ENCODE measurements around the gene ZBTB1. TPM values are rescaled to one million over a fixed set of nuclear protein-coding genes. Genes with fewer than 3 reads are reported as not detected.
A peak's percentile ranks its signal among the peaks of the same experiment; 100 is the strongest.

Gene ZBTB1
- total and polyA plus RNA-seq, 11 donors, result 9.0 to 29.5 (median 17.7) TPM

DNA sequence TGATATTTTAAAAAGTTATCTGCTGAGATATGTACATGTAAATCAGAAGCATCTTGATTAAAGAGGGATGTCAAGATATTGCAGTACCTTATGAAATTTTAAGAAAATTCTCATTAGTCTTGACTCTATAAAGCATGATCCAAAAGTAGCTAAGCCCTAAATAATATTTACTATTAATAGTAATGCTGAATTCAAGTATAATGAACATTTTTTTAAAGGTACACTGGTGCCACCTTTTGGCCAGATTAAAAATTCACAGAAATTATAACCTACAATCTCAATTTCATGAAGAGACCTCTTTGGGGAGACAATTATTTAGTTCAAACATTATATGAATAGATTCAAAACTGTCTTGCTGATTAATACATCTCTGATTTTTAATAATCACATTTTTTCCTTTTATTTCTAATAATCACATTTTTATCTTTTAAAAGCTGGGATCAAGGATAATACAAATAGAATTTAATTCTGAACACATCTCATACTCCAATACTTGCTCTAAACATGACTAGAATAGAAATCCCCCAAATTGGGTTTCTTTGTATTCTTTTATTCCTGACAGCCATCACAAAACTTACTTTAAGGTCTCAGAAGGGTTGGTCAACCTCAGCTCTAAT is 25.8 kb upstream of the ZBTB1 start:
- Histone ChIP-seq H3K27me3 (no peaks in the 10 kb centered on the region), H3K27ac (no peak overlapping the region), H3K9me3 (no peaks in the 10 kb centered on the region), H3K4me3 (no peak overlapping the region), H3K36me3 (peaks cover 0 to 37% (median 3%) of the 10 kb centered on the region in 9 donors), H3K4me1 (peaks cover 0 to 4% (median 0%) of the 10 kb centered on the region in 12 donors)
- TF ChIP-seq, protein P1, sequence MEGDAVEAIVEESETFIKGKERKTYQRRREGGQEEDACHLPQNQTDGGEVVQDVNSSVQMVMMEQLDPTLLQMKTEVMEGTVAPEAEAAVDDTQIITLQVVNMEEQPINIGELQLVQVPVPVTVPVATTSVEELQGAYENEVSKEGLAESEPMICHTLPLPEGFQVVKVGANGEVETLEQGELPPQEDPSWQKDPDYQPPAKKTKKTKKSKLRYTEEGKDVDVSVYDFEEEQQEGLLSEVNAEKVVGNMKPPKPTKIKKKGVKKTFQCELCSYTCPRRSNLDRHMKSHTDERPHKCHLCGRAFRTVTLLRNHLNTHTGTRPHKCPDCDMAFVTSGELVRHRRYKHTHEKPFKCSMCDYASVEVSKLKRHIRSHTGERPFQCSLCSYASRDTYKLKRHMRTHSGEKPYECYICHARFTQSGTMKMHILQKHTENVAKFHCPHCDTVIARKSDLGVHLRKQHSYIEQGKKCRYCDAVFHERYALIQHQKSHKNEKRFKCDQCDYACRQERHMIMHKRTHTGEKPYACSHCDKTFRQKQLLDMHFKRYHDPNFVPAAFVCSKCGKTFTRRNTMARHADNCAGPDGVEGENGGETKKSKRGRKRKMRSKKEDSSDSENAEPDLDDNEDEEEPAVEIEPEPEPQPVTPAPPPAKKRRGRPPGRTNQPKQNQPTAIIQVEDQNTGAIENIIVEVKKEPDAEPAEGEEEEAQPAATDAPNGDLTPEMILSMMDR (IDR thresholded peaks at IDR 0.05), result peak in 10 of 12 donors; percentile 15 to 64 (median 48)
- no peak for TF ChIP-seq POLR2A (IDR thresholded peaks at IDR 0.05)
- DNase-seq (no peak), ATAC-seq (no peak)
- intact Hi-C loops (cut with DNase I), result loop anchor here in 9 of 10 donors (2.0 to 10.0 kb wide), 8 partner anchors 46 to 141 kb away; no protein-coding TSS in a partner anchor

DNA sequence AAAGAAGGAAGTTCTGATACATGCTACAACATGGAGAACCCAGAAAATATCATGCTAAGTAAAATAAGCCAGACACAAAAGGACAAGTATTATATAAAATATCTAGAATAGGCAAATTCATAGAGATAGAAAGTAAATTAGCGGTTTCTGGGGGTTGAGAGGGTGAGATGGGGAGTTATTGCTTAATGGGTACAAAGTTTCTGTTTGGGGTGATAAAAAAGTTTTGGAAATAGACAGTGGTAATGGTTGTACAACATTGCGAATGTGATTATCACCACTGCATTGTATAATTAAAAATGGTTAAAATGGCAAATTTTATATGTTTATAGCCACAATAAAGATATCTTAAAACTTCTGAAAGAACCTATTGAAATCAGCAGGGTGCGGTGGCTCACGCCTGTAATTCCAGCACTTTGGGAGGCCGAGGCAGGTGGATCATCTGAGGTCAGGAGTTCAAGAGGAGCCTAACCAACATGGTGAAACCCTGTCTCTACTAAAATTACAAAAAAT is 15.9 kb upstream of the ZBTB1 start:
- Histone ChIP-seq H3K9me3 (no peaks in the 10 kb centered on the region), H3K27ac (no peak overlapping the region), H3K36me3 (peaks cover 0 to 77% (median 59%) of the 10 kb centered on the region in 9 donors), H3K27me3 (no peaks in the 10 kb centered on the region), H3K4me3 (no peak overlapping the region), H3K4me1 (peaks cover 0 to 27% (median 11%) of the 10 kb centered on the region in 12 donors)
- TF ChIP-seq, protein P1 (IDR thresholded peaks at IDR 0.05), result no peak
- no peak for TF ChIP-seq POLR2A (IDR thresholded peaks at IDR 0.05)
- intact Hi-C loops (cut with DNase I), result loop anchor here in 1 of 10 donors (10.0 kb wide), 1 partner anchor 54 kb away; no protein-coding TSS in a partner anchor
- no peak for DNase-seq
- ATAC-seq, result no peak
- WGBS, 4 donors, result 86 to 99% (median 91%) methylated on average over 5 of the region's 5 CpGs

DNA sequence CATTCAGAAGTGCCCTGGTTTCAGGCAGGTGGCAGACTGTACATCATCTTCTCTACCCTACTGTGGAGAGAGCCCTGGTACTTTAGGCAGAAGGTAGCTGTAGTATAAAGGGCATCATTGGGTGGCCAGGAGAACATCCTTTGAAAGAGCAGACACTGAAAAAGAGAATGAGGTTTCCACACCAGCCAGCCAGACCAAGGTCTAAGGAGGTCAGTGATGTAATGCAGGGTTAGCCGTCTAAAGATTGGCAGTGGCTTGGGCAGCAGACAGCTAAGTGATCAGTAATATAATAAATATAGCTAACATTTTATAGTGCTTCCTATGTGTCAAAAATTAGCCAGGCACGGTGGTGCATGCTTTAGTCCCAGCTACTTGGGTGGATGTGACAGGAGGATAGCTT is 12.9 kb upstream of the ZBTB1 start:
- peaks cover 0 to 32% (median 11%) of the 10 kb centered on the region in 12 donors for H3K4me1 ChIP-seq
- H3K4me3 ChIP-seq, result no peak overlapping the region
- H3K36me3 ChIP-seq, result peaks cover 0 to 69% (median 44%) of the 10 kb centered on the region in 9 donors
- intact Hi-C loops (cut with DNase I), result no loop called here
- 40 to 57% (median 53%) methylated on average over 2 of the region's 2 CpGs for WGBS, 4 donors
- DNase-seq (no peak), ATAC-seq (peak in 3 of 4 donors; percentile 49 to 71 (median 66))
- H3K27ac ChIP-seq, result no peak overlapping the region
- no peak for TF ChIP-seq POLR2A (IDR thresholded peaks at IDR 0.05)
- TF ChIP-seq, protein P1 (IDR thresholded peaks at IDR 0.05), result no peak
- H3K9me3 ChIP-seq, result no peaks in the 10 kb centered on the region
- no peaks in the 10 kb centered on the region for H3K27me3 ChIP-seq

DNA sequence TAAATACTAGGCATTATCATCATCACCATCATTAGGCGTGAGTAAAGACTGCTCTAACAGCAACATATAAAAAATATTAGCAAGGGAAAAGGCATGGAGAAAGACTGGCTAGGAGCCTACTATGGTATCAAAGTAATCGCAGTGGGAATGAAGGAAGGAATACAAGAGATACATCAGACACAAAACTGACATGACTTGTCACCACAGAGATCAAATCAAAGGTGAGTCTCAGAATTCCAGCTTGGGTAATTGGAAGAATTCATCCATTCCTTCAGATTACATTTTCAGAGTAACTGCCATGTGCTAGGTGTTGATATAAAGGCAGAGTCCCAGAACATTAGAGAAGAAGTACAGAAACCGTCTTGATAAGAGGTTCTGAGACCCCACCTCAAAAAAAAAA is 11.1 kb upstream of the ZBTB1 start:
- ATAC-seq (no peak), DNase-seq (no peak)
- H3K27me3 ChIP-seq, result no peaks in the 10 kb centered on the region
- no peak for TF ChIP-seq POLR2A (IDR thresholded peaks at IDR 0.05)
- TF ChIP-seq, protein P1 (IDR thresholded peaks at IDR 0.05), result no peak
- 64 to 72% (median 68%) methylated on average over 3 of the region's 3 CpGs for WGBS, 4 donors
- H3K27ac ChIP-seq, result peak overlapping the region in 8 of 12 donors; percentile 8 to 57 (median 28)
- no peaks in the 10 kb centered on the region for H3K9me3 ChIP-seq
- peaks cover 0 to 44% (median 11%) of the 10 kb centered on the region in 12 donors for H3K4me1 ChIP-seq
- H3K4me3 ChIP-seq, result no peak overlapping the region
- peaks cover 0 to 55% (median 26%) of the 10 kb centered on the region in 9 donors for H3K36me3 ChIP-seq
- intact Hi-C loops (cut with DNase I), result no loop called here

All from heart left ventricle (tissue), 16 donors.